Breast epithelium (tissue), 3 donors: ENCODE results near the gene PRR3.

Source experiments
- POLR2A ChIP-seq: fragments of 450-650 bp; IDR thresholded peaks from one replicate; pipeline ENCODE4 v1.6.1; 2016; ENCODE audit warnings: antibody characterized with exemption, mild to moderate bottlenecking, moderate library complexity
- POLR2AphosphoS5 ChIP-seq, 3 donors: sonication (generic); formaldehyde crosslinking; IDR thresholded peaks; one replicate each; pipeline ENCODE4 v1.6.1; 2017; ENCODE audit warnings: antibody characterized with exemption in 3 of 3
- TF ChIP-seq, protein P1 (sequence below), 3 donors: fragments of 450-650 bp; IDR thresholded peaks; one replicate each; pipeline ENCODE4 v1.5.1; 2016 to 2017; ENCODE audit warnings: antibody characterized with exemption in 3 of 3, mild to moderate bottlenecking in 3 of 3, moderate library complexity in 3 of 3

DNA sequence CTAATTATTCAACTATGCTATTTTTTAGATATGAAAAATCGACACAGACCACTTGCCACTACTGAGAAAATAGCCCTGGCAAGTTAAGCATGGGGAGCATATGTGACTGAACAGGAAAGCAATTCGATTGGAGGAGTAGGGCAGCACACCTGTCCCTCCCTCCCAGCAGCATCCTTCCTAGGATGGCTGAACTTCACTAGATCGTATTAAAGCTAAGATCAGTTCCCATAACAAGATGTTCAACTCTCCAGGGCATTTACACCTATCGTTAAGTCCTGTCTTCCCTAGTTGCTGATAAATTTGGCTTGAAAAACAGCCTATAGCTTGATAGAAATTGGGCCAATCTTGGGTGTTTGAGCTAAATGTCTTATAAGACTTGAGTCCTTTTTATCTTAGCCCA, 53.0 kb downstream of the PRR3 start:
- TF ChIP-seq, protein P1, sequence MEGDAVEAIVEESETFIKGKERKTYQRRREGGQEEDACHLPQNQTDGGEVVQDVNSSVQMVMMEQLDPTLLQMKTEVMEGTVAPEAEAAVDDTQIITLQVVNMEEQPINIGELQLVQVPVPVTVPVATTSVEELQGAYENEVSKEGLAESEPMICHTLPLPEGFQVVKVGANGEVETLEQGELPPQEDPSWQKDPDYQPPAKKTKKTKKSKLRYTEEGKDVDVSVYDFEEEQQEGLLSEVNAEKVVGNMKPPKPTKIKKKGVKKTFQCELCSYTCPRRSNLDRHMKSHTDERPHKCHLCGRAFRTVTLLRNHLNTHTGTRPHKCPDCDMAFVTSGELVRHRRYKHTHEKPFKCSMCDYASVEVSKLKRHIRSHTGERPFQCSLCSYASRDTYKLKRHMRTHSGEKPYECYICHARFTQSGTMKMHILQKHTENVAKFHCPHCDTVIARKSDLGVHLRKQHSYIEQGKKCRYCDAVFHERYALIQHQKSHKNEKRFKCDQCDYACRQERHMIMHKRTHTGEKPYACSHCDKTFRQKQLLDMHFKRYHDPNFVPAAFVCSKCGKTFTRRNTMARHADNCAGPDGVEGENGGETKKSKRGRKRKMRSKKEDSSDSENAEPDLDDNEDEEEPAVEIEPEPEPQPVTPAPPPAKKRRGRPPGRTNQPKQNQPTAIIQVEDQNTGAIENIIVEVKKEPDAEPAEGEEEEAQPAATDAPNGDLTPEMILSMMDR (IDR thresholded peaks at IDR 0.05): no peak
- no peak for TF ChIP-seq POLR2A
- TF ChIP-seq POLR2AphosphoS5 (IDR thresholded peaks at IDR 0.05): no peak
